IMR-90 (cell line): ENCODE results near the gene RBPJL.

ENCODE experiments used
- BHLHE40 ChIP-seq: fragments of 150-350 bp; IDR thresholded peaks from 2 replicates; pipeline ENCODE4 v1.6.1; 2016; ENCODE audit warnings: mild to moderate bottlenecking, low read depth, low read length
- CEBPB ChIP-seq: IDR thresholded peaks from 2 replicates; pipeline ENCODE4 v1.6.1; 2012; ENCODE audit warnings: low read depth, low read length, improper control_type of control experiment
- CHD1 ChIP-seq: IDR thresholded peaks from 2 replicates; pipeline ENCODE4 v1.6.1; 2012; ENCODE audit warnings: low read depth, low read length, improper control_type of control experiment
- MAFK ChIP-seq: IDR thresholded peaks from 2 replicates; pipeline ENCODE4 v1.6.1; 2012; ENCODE audit warnings: low read depth, low read length, improper control_type of control experiment
- MAZ ChIP-seq: IDR thresholded peaks from 2 replicates; pipeline ENCODE4 v1.6.1; 2012; ENCODE audit warnings: low read depth, mild to moderate bottlenecking, low read length, improper control_type of control experiment, moderate library complexity, borderline replicate concordance
- MXI1 ChIP-seq: IDR thresholded peaks from 2 replicates; pipeline ENCODE4 v1.6.1; 2012; ENCODE audit warnings: low read depth, mild to moderate bottlenecking, low read length, moderate library complexity, borderline replicate concordance
- POLR2A ChIP-seq: IDR thresholded peaks from 2 replicates; pipeline ENCODE4 v1.6.1; 2012; ENCODE audit warnings: mild to moderate bottlenecking, low read depth, low read length
- RAD21 ChIP-seq: IDR thresholded peaks from 2 replicates; pipeline ENCODE4 v1.6.1; 2012; ENCODE audit warnings: low read length, improper control_type of control experiment
- RCOR1 ChIP-seq: IDR thresholded peaks from 2 replicates; pipeline ENCODE4 v1.6.1; 2012; ENCODE audit warnings: mild to moderate bottlenecking, low read length, improper control_type of control experiment; ENCODE audit not compliant: insufficient replicate concordance
- RFX5 ChIP-seq: IDR thresholded peaks from 2 replicates; pipeline ENCODE4 v1.8.0; 2012; ENCODE audit warnings: low read depth, mild to moderate bottlenecking, low read length, moderate library complexity
- SMC3 ChIP-seq: fragments of 150-350 bp; IDR thresholded peaks from 2 replicates; pipeline ENCODE4 v1.6.1; 2016; ENCODE audit warnings: low read depth, mild to moderate bottlenecking, antibody characterized with exemption, low read length, moderate library complexity
- TF ChIP-seq, protein P1 (sequence below): conservative IDR thresholded peaks from 2 replicates; pipeline ENCODE4 v1.5.1; 2012; ENCODE audit warnings: mild to moderate bottlenecking, low read depth, low read length, improper control_type of control experiment
- TF ChIP-seq, protein P2 (sequence below): fragments of 150-350 bp; IDR thresholded peaks from 2 replicates; pipeline ENCODE4 v1.6.1; 2017; ENCODE audit warnings: mild to moderate bottlenecking, antibody characterized with exemption, low read length, low read depth

DNA sequence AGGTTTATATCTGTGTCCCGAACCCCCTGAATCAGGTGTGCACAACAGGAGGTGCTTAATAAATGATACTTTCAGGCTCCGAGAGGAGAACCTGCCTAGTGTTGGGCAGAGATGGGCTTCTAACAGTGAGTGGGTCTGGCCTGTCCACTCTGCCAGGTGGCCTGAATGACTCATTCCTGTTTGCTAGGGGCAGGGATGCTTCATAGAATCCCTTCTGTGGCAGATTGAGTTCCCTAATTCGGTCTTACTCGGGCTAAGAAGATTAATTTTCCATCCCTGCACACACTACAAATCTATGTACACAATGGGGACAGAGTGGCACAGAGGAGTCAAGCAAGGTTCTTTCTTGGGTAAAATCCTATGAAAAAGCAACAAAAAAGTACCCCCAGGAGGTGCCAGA lies 21.8 kb downstream of the RBPJL start:
- TF ChIP-seq POLR2A (no peak), CEBPB (no peak), BHLHE40 (no peak), CHD1 (no peak), RCOR1 (no peak), RAD21 (no peak), RFX5 (no peak), MAFK (no peak), SMC3 (no peak), MXI1 (no peak), MAZ (no peak)
- TF ChIP-seq, protein P1, sequence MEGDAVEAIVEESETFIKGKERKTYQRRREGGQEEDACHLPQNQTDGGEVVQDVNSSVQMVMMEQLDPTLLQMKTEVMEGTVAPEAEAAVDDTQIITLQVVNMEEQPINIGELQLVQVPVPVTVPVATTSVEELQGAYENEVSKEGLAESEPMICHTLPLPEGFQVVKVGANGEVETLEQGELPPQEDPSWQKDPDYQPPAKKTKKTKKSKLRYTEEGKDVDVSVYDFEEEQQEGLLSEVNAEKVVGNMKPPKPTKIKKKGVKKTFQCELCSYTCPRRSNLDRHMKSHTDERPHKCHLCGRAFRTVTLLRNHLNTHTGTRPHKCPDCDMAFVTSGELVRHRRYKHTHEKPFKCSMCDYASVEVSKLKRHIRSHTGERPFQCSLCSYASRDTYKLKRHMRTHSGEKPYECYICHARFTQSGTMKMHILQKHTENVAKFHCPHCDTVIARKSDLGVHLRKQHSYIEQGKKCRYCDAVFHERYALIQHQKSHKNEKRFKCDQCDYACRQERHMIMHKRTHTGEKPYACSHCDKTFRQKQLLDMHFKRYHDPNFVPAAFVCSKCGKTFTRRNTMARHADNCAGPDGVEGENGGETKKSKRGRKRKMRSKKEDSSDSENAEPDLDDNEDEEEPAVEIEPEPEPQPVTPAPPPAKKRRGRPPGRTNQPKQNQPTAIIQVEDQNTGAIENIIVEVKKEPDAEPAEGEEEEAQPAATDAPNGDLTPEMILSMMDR = no peak
- TF ChIP-seq, protein P2, sequence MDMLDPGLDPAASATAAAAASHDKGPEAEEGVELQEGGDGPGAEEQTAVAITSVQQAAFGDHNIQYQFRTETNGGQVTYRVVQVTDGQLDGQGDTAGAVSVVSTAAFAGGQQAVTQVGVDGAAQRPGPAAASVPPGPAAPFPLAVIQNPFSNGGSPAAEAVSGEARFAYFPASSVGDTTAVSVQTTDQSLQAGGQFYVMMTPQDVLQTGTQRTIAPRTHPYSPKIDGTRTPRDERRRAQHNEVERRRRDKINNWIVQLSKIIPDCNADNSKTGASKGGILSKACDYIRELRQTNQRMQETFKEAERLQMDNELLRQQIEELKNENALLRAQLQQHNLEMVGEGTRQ = no peak
